HEK293 (cell line): ENCODE data around the gene MUC2.

Experiments used
- GLI2 ChIP-seq: fragments of 450-650 bp; formaldehyde crosslinking; IDR thresholded peaks from 2 replicates; pipeline ENCODE4; 2017; ENCODE audit warnings: missing biosample characterization, missing genetic modification characterization, low read depth, borderline replicate concordance
- ZBTB8A ChIP-seq: fragments of 450-650 bp; formaldehyde crosslinking; IDR thresholded peaks from 2 replicates; pipeline ENCODE4 v1.5.1; 2016; ENCODE audit warnings: missing biosample characterization, missing genetic modification characterization
- ZNF175 ChIP-seq: fragments of 450-650 bp; formaldehyde crosslinking; IDR thresholded peaks from 2 replicates; pipeline ENCODE4 v1.5.1; 2016; ENCODE audit warnings: missing biosample characterization, missing genetic modification characterization
- TF ChIP-seq, protein P1 (sequence below): fragments of 450-650 bp; formaldehyde crosslinking; IDR thresholded peaks from 2 replicates; pipeline ENCODE4 v1.5.1; 2016; ENCODE audit warnings: missing biosample characterization, missing genetic modification characterization
- TF ChIP-seq, protein P2 (sequence below): fragments of 450-650 bp; formaldehyde crosslinking; IDR thresholded peaks from 2 replicates; pipeline ENCODE4 v1.5.1; 2016; ENCODE audit warnings: missing biosample characterization, missing genetic modification characterization

- TF ChIP-seq GLI2 (no peak), ZNF175 (tag by site-specific recombination) (no peak), ZBTB8A (tag by site-specific recombination) (no peak)
- TF ChIP-seq, protein P1, sequence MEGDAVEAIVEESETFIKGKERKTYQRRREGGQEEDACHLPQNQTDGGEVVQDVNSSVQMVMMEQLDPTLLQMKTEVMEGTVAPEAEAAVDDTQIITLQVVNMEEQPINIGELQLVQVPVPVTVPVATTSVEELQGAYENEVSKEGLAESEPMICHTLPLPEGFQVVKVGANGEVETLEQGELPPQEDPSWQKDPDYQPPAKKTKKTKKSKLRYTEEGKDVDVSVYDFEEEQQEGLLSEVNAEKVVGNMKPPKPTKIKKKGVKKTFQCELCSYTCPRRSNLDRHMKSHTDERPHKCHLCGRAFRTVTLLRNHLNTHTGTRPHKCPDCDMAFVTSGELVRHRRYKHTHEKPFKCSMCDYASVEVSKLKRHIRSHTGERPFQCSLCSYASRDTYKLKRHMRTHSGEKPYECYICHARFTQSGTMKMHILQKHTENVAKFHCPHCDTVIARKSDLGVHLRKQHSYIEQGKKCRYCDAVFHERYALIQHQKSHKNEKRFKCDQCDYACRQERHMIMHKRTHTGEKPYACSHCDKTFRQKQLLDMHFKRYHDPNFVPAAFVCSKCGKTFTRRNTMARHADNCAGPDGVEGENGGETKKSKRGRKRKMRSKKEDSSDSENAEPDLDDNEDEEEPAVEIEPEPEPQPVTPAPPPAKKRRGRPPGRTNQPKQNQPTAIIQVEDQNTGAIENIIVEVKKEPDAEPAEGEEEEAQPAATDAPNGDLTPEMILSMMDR (tag by site-specific recombination) = no peak
- TF ChIP-seq, protein P2, sequence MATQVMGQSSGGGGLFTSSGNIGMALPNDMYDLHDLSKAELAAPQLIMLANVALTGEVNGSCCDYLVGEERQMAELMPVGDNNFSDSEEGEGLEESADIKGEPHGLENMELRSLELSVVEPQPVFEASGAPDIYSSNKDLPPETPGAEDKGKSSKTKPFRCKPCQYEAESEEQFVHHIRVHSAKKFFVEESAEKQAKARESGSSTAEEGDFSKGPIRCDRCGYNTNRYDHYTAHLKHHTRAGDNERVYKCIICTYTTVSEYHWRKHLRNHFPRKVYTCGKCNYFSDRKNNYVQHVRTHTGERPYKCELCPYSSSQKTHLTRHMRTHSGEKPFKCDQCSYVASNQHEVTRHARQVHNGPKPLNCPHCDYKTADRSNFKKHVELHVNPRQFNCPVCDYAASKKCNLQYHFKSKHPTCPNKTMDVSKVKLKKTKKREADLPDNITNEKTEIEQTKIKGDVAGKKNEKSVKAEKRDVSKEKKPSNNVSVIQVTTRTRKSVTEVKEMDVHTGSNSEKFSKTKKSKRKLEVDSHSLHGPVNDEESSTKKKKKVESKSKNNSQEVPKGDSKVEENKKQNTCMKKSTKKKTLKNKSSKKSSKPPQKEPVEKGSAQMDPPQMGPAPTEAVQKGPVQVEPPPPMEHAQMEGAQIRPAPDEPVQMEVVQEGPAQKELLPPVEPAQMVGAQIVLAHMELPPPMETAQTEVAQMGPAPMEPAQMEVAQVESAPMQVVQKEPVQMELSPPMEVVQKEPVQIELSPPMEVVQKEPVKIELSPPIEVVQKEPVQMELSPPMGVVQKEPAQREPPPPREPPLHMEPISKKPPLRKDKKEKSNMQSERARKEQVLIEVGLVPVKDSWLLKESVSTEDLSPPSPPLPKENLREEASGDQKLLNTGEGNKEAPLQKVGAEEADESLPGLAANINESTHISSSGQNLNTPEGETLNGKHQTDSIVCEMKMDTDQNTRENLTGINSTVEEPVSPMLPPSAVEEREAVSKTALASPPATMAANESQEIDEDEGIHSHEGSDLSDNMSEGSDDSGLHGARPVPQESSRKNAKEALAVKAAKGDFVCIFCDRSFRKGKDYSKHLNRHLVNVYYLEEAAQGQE (tag by site-specific recombination) = no peak
These were observed 21.4 kb upstream of the MUC2 start for GRCh38 chr11:1053121-1053901.
